ENCODE data around the gene ADGRA1.

DNA sequence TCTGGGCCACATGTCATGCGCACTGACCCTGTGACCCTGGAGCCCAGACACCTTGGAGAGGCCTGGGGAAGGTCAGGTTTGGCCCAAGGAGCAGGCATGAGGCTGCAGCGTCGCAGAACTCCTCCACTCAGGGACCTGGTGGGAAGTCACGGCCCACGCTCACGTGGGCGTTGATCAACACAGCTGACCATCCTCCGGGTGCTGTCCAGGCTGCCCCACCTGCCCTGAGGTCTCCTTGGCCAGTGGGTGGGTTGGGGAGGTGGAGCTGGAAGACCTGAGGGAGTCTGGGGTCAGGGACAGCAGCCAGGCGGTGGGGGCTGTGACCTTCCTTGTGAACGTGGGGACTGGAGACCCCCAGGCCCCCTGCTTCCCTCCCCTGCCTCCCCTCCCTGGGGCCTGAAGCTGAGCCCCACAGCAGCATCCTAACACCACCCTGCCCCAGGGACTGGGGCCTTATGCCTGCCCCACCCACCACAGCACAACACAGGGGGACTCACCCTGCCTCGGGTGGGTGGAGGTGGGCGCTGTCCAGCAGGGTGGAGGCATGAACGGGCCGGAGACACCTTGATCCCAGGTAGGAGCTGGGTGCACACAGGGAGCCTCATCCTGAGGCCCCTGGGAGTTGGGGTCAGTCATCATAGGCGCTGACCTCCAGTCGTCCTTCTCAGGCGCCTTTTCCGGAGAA, 44.0 kb upstream of the ADGRA1 start:
- TF ChIP-seq POLR2A (IDR thresholded peaks at IDR 0.05): no peak
- TF ChIP-seq, protein P1, sequence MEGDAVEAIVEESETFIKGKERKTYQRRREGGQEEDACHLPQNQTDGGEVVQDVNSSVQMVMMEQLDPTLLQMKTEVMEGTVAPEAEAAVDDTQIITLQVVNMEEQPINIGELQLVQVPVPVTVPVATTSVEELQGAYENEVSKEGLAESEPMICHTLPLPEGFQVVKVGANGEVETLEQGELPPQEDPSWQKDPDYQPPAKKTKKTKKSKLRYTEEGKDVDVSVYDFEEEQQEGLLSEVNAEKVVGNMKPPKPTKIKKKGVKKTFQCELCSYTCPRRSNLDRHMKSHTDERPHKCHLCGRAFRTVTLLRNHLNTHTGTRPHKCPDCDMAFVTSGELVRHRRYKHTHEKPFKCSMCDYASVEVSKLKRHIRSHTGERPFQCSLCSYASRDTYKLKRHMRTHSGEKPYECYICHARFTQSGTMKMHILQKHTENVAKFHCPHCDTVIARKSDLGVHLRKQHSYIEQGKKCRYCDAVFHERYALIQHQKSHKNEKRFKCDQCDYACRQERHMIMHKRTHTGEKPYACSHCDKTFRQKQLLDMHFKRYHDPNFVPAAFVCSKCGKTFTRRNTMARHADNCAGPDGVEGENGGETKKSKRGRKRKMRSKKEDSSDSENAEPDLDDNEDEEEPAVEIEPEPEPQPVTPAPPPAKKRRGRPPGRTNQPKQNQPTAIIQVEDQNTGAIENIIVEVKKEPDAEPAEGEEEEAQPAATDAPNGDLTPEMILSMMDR (IDR thresholded peaks at IDR 0.05): no peak
